Left renal pelvis (tissue), 4 donors: ENCODE results near the gene CUEDC2. TPM values are rescaled to one million over a fixed set of nuclear protein-coding genes. Genes with fewer than 3 reads are reported as not detected.
A peak's percentile ranks its signal among the peaks of the same experiment; 100 is the strongest.

ENCODE experiments used
- DNase-seq, 4 donors: peaks; one replicate each; pipeline ENCODE4 v3.0.0-alpha.2; 2013; ENCODE audit warnings: low read depth in 4 of 4, low spot score in 3 of 4
- polyA plus RNA-seq, 4 donors: library from polyadenylated mRNA; unstranded; fragments of 120-200 nt; gene quantifications; one replicate each; pipeline ENCODE4 v1.2.1, GENCODE V29; 2013; ENCODE audit not compliant: insufficient read length in 4 of 4

Gene CUEDC2, protein sequence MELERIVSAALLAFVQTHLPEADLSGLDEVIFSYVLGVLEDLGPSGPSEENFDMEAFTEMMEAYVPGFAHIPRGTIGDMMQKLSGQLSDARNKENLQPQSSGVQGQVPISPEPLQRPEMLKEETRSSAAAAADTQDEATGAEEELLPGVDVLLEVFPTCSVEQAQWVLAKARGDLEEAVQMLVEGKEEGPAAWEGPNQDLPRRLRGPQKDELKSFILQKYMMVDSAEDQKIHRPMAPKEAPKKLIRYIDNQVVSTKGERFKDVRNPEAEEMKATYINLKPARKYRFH
- 10 to 100 TPM; 62.7 to 89.6 (median 77.5) TPM for polyA plus RNA-seq

DNA sequence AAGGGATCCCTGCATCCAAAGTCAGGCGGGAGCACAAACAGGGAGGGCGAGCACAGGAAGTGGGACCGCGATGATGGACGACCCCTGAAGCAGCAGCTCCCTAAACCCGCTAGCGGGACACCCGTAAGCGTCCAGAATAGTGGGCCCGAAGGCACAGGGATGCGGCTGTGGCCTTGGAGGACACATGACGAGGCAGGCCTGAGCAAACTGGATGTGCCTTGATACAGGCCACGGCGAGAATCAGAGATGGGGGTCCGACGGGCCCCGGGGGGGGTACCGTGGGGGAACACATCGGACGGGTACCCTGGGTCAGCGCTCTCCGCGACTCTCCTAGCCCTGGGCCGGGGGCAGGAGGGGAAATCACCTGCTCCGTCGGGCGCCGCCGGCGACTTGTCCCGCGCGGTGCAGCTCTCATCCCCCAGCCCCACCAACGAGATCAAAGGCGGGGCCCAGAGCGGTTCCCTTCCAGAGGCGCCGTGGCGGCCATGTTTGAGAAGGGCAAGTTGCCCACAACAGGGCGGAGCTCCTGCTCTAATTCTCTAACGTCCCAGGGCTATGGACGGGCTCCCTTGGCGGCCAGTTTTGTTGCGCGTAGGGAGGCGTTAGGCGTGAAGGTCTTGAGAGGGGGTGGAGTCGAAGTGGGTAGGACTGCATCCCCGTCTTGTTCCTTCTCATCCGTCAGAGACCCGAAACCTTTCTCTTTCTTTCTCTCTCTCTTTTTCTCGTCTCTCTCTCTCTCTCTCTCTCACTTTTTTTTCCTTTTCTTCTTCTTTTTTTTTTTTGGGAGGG is at the start of gene CUEDC2:
CUEDC2 (minus strand) TSS at position 413 of the 789 bp plus-strand sequence. CDS start 7,386 bp downstream, outside the sequence.
- DNase-seq, result peak; percentile 93 to 97 (median 95)

DNA sequence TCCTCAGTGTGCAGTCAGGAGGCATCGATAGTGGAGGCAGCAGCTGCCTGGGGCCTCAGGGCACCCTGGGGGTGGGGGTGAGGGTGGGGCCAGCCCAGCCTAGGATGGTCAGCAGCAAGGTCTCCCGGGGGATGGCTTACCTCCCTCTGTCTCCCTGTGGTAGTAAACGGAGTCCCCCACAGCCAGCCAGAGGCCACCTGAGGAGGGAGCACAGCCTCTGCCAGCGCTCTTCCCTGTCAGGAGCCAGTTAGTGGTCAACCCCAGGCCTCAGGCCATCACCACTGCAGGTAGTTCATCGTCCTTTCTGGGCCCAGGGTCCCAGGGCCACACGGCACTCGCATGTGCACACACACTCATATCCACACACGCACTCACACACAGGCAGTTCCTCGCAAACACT is 48.0 kb upstream of the CUEDC2 start:
- DNase-seq, result no peak

DNA sequence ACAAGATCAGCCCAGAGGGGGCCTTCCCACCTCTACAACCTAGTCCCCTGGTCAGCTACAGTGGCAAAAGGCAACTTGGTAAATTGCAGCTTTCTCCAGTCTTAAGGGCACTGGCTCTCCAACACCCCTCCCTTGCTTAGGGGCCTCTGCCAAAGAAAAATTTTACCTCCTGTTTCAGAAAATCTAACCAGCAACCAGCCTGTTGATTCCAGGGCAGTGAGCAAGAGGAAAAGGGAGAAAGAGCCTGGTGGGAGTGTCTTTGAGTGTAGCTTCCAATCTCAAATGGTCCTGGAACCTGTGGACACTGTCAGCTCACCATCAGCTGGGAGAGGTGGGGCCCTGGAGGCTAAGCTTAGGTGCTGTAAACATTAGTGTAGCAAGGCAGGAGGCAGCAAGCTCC is 47.3 kb upstream of the CUEDC2 start:
- DNase-seq, result no peak

DNA sequence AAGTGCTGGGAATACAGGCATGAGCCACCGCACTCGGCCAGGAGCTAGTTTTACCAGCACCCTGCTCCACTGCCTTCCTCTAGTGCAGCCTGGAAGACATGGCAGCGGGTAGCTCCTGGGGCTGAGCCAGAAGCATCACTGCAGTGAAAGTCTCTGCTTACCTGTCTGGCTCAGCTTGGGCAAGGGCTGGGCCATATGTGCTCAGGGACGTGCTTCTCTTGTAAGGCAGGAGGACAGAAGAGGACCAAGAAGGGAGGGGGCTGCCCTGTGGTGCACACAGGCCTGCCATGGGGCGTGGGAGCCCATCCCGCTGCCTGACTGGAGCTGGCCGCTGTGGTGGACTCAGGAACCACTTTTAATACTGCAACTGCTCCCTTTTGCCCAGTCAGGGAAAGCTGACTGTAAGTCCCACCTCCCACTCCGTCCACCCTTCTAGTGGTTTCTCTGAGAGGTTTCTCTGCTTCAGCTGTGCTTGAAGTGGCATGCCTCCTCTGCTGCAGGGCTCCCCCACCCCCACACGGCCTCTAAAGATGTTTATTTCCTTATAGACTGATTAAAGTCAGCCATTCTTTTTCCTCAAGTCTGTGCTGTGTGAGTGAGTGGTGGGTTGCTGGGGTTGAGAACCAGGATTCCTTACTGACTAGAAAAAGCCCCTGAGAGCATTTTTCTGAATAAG is 44.2 kb upstream of the CUEDC2 start:
- no peak for DNase-seq

DNA sequence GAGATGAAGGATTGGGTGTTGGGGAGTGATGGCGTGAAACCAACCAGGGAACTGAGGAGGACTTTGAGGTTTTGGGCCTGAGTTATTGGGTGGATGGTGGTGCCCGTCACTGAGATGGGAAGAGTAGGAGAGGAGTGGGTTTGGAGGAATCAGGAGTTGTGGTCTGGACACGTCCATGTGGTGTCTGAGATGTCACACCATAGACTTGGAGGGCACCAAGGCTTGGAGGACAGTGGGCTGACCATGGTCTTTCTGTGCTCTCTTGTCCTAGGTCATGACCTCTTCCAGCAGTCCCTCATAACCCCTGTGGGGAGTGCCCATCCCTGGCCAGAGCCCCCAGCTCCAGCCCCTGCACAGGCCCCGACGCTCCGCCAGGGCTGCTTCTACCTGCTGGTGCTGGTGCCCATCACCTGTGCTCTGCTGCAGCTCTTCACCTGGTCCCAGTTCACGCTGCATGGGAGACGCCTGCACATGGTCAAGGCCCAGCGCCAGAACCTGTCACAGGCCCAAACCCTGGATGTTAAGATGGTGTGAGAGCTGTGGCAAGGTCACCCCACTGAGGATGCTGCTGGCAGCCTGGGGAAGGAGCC is 43.2 kb upstream of the CUEDC2 start:
- DNase-seq, result no peak

DNA sequence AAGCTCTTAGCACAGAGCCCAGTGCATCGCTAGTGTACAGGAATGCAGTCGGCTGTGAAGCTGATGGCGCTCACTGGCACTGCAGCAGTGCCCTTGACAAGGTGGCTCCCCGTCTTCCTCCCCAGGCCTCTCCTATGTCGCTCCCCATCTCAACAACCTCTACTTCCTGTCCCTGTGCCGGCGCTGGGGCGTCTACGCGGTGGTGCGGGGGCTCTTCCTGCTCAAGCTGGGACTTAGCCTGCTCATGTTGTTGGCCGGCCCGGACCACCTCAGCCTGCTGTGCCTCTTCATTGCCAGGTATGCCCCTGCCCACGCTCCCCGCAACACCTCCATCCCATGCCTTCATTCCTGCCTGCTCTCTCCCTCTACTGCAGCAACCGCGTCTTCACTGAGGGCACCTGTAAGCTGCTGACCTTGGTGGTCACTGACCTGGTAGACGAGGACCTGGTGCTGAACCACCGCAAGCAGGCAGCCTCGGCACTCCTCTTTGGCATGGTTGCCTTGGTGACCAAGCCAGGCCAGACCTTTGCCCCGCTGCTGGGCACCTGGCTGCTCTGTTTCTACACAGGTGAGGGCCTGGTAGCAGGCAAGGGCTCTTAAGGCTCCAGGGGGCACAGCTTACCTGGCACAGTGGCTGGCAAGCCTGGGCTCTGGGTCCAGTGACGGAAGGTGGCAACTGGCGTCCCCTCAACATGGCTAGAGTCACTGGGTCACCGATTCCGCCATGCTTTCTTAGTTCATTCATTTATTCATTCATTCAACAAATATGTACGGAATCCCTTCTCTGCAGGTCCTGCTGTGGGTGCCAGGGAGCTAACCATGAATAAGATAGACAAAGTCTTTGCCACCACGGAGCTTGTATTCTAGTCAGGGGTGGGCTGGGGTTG is 41.3 kb upstream of the CUEDC2 start:
- no peak for DNase-seq

DNA sequence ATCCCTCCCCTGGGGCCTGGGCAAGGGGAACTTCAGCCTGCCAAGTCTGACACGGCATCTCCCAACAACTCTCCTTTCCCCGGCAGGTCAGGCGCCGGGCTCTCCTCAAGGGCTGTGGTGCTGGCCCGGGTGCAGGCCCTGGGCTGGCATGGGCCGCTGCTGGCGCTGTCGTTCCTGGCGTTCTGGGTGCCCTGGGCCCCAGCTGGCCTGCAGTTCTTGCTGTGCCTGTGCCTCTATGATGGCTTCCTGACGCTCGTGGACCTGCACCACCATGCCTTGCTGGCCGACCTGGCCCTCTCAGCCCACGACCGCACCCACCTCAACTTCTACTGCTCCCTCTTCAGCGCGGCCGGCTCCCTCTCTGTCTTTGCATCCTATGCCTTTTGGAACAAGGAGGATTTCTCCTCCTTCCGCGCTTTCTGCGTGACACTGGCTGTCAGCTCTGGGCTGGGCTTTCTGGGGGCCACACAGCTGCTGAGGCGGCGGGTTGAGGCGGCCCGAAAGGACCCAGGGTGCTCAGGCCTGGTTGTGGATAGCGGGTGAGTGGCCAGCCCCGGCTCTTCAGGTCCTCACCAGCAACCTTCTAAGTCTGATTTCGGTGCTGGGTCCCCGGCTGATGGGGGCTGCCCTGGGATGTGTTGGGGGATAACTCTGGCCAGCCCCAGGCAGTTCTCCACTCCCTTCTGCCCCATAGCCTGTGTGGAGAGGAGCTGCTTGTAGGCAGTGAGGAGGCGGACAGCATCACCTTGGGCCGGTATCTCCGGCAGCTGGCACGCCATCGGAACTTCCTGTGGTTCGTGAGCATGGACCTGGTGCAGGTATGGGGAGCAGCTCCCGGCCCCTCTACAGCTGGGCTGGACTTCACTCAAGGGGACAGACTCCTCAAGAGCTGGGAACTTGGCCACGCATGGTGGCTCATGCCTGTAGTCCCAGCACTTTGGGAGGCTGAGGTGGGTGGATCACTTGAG is 38.5 kb upstream of the CUEDC2 start:
- DNase-seq, result no peak

DNA sequence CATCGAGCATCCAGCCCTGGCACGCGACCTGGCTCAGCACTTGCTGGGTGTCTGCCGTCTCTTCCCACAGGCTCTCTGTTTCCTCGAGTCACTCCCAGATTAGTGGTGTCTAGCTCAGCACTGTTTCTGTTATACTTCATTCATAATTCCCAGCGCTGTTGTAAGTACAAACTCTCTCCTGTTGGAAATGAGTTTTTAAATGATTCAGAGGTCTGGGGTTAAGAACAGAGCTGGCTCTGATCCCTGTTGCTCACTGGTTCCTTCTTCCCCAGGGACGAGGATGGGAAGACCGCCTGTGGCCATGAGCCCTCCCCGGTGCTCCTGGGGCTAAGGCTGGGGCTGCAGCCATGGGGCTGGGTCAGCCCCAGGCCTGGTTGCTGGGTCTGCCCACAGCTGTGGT is 36.3 kb upstream of the CUEDC2 start:
- DNase-seq, result no peak

DNA sequence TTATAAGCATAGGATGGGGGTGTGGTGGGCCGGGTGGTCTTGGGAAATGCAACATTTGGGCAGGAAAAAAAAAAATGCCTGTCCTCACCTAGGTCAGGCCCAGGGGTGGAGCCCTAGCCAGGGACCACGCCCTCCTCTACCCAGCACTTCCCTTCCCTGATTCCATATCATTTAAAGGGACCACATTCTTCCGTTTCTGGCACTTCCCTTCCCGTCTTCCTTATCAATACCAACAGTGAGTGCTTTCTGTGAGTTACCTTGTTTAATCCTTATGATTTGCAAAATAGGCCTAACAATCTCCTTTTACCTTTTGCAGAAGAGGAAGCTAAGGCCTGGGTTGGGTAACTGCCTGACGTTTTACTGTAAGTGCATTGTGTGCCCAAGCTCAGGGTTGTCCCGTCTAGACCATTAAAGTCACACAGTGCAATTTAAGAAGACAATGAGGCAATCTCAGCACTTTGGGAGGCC is 35.6 kb upstream of the CUEDC2 start:
- no peak for DNase-seq

DNA sequence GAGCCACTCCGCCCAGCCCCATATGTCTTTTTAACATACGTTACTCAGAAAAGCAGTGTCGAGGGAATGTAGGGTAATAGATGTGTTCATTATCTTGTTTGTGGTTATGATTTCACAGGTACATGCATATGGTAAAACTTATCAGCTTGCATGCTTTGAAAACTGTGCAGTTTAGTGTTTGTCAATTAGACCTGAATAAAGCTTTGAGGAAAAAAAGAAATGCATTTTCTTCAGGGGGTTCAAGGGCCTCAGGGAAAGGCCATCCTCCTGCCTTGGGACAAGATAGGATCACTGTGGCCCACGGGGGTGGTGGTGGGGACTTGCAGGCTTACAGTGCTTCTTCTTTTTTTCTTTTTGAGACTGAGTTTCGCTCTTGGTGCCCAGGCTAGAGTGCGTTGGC is 34.9 kb upstream of the CUEDC2 start:
- DNase-seq, result no peak

DNA sequence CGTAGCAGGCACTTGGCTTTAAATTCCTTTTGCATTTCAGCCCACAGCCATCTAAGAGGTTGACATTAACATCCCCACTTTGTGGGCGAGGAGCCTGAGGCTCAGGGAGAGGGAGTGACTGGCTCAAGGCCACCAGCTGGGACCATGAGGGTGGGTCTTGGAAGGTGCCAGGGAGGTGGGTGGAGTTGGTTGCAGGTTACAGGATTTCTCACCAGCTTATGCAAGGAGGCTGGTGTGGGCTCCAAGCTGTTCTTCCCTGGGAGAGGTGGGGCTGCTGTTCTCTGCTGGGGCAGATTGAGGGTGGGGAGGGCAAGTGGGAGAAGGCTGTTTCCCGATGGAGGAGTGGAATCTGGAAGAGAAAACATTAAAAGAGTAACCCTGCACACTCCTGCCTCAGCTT is 33.1 kb upstream of the CUEDC2 start:
- no peak for DNase-seq

DNA sequence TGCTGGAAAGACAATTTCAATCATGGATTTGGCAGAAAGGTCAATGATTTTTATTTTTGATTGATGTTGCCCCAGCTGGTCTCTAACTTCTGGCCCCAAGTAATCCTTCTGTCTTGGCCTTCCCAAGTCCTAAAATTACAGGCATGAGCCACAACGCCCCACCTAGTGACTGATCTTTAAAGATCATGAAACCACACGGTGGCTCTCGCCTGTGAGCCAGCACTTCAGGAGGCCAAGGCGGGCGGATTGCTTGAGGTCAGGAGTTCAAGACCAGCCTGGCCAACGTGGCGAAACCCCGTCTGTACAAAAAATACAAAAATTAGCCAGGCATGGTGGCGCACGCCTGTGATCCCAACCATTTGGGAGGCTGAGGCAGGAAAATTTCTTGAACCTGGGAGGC is 31.6 kb upstream of the CUEDC2 start:
- DNase-seq, result no peak

DNA sequence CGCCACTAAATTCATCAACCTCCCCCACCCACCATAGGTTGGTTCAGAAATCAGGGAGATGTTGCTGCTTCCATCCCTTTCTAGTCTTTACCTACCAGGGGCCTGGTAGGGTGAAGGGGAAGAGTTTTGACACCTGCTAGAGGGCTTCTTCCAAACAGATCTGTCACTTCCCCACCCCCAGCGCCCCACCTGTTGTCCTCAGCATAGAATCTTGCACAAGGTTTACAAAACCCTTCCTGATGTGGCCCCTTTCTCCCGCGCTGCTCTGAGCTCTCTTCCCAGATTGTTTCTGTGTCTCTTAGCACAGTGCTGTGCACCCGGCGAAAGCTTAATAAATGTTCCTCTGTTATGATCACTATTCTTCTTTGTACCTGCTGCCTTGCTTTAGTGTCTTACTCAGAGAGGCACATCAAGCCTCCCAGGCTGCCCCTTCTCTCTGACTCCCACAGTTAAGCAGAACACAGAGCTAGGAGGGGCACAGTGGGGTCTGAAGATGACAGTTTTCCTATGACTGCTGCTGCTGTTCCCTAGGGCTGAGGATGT is 30.2 kb upstream of the CUEDC2 start:
- no peak for DNase-seq

DNA sequence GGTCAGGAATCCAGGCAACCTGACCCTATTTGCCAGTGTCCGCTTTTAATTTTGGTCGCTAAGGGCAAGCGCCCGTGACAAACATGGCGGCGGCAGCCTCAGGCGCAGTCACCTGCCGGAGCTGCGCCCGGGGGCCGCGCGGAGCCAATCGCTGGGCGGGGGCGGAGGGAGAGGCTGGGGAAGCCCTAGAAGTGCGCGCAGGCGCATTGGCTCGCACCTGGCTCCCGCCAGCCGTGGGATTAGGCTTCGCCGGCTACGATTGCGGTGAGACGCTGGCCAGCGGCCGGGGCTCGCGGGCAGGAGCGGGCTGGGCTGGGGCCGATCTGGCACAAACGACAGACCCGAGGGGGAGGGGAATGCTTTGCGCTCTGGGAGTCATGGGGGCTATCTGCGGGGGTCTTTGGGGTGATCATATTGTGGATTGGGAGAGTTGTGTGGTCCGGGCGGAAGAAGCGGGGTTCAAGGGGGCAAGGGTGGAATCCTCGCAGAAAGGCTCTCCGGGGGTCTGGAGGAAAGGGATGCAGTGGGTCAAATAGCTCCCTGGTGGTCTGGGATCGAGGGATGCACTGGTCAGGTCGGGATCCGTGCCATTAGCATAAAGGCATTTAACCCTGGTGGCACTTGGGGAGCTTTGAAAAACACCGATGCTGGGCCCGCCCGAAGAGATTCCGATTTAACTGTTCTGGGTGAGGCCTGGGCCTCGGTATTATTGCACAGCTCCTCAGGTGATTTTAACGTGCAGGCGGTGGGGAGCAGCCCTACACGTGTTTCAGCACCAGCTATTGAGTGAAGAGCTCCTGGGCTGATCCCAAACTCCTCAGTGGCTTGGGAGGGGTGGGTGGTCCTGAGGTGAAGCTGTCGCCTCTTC is 29.0 kb upstream of the CUEDC2 start:
- peak; percentile 74 to 81 (median 75) for DNase-seq

DNA sequence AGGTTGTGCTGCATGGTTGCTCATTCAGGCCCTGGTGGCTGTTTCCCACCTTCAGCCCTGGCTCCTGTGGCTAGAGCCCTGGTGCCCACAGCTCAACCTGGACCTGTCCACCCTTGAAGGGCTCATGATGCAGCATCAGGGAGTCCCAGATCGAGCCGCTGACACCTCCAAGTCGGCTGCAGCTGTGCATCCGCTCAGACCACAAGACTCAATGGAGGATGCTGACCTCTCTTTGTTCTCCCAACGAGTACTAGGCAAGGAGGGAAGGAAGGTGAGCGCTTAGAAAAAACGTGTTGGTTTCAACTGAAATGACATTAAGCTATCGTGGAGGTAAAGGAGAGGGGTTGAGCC is 28.4 kb upstream of the CUEDC2 start:
- no peak for DNase-seq

DNA sequence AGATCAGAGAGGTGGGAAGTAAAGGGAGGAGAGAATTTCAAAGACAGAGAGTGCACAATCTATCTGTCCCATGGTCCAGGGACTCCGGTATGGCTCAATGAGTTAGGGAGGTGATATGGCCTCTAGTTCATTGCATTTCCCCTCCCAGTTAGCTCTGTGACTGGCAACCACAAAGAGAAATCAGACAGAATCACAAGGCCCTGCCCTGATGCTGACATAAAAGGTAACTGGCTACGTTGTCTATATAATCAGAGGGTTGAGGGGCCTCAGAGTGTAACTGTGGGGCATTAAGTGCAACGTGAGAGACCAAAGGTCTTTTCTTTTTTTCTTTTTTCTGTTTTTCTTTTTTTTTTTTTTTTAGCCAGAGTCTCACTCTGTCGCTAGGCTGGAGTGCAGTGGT is 26.3 kb upstream of the CUEDC2 start:
- no peak for DNase-seq

DNA sequence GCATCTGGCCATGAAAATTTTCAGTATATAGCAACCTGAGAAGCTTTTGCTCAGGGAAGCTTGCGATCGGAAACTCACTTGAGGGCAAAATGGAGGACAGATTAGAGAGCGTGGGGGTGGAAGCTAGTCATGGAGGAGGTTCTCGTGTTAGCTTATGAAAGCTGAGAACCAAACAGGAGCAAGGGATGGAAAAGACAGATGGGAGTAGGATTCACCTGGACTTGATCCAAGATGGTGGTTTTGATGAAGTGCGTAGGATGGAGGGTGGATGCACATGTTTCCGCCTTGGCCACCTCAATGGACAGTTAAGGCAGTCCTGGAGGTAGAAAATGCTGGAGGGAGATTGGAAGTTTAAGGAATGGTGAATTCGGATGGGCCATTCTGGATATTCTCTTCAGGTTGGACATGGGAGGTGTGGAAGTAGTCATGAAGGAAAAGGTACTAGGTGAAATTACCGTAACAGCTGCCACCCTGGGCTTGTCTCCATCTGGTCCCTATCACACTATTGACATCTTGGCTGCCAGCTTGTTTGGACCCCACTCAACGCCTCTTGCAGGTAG is 25.3 kb upstream of the CUEDC2 start:
- no peak for DNase-seq
